HT-29 (cell line): Measurements from ENCODE around the gene COL18A1. TPM values are rescaled to one million over a fixed set of nuclear protein-coding genes. Genes with fewer than 3 reads are reported as not detected.
"Not testable (repeated sequence)": the region's sequence is repeated elsewhere in the genome, so short reads cannot be mapped to it uniquely, and the experiment has no call there.

Source experiments
- DNase-seq: peaks from one replicate; pipeline ENCODE4 v3.0.0-alpha.2; 2015; ENCODE audit warnings: low spot score
- total RNA-seq: library from RNA; depleted of rRNA; stranded (reverse); fragments of >200 nt; shearing (Covaris generic); gene quantifications from 2 replicates; pipeline ENCODE4 v1.2.3, GENCODE V29; 2014

COL18A1 gene
- total RNA-seq, 1 experiment from 2014 or later = 27.7 TPM

DNA sequence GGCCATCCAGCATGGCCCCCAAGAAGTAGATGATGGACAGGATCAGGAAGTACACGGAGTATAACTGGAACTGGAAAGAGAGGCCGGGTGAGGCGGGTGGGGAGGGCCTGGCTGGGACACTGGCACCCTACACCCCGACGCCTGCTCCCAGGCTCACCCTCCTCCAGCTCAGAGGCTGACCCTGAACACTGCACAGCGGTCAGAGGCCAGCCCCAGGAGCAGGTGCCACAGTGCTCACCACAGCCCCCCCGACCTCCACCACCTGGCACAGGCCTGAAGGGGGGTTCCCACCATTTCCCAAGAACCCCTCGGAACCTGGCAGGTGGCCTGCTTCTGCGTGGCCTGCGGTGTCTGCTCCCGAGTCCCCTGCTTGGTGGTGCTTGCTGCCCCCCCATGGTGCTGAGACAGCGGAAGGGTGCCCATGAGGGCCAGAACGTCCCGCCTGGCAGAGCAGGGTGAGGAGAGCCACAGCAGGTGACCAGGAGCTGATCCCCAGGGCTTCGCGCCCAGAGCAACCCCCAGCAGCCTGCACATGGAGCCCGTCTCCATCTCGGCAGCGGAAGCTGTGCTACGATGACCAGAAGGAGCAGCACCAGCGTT lies 111.2 kb downstream of the COL18A1 start:
- DNase-seq = no peak

DNA sequence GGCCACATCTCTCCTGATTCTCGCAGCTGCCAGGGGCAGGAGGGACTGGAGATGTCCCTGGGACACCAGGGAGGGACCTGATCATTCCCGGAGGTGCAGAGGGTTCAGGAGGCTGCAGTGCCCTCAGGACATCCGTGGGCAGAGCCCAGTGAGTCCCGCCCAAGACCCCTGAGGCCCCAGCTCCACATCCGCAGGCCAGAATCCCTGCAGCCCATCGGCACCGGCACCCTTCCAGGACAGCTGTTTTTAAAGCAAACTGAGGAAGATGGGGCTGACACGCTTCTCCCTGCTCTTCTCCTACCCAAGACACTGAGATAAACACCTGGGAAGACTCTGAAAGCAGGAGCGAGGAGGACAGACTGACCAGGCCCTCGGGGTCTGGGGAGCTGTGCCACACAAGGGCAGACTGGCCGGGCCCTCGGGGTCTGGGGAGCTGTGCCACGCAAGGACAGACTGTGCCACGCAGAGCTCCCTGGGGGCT lies 111.7 kb downstream of the COL18A1 start:
- DNase-seq = no peak

DNA sequence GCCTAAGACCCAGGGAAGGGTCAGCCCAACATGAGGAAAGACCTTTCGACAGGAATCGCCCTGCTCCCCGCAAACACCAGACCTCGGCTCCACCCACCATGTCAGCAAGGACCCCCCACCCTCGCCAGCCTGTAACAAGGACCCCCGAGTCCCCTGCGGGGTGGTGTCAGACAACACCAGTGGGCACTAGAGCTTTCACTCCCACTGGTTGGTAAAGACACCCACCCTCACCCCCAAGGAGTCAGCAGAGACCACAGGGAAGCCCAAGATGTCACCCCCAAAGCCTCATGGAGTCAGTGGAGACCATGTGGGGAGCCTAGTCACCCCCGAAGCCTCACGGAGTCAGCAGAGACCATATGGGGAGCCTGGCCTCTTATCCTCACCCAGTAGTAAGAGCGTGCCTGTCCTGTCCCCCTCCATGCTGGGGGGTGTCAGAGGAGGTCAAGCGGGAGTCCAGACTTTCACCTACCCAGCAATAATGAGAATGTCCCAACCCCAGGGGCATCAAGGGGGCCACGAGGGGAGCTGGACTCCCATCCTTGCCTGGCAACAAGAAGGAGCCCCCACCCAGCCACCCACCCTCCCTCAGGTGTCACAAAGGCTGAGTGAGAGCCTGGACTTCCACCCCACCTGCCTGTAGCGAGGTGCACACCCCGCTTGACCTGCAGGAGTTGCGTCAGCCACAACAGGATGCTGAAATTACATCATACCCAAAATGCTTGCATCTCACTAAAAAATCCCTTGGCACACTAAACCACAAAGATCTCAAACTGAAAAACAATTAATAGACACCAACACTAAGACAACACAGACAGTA lies 112.5 kb downstream of the COL18A1 start:
- DNase-seq = no peak

DNA sequence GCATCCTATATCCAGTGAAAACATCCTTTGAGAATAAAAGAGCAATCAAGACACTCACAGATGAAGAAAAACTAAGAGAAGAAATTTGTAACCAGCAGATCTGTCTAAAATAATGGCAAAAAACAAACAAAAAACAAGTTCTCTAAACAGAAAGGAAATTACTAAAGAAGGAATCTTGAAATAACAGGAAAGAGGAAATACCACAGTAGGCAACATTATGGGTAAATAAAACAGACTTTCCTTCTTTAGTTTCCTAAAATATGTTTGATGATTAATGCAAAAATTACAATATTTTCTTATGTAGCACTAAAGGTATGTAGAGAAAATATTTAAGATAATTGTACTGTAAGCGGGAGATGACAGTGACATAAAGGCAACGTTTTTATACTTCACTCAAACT lies 113.8 kb downstream of the COL18A1 start:
- no peak for DNase-seq

DNA sequence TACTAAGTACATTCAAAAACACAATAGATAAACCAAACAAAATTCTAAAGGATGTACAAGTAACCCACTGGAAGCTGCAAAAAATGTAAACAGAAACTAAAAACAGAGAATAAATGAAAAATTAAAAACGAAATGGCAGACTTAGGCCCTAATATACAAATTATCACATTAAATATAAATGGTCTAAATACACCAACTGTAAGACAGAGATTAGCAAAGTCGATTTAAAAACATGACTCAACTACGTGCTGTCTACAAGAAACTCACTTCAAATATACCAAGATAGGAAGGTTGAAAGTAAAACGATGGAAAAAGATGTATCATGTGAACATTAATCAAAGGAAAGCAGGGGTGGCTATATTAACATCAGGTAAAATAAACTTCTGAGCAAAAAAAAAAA lies 114.2 kb downstream of the COL18A1 start:
- no peak for DNase-seq

DNA sequence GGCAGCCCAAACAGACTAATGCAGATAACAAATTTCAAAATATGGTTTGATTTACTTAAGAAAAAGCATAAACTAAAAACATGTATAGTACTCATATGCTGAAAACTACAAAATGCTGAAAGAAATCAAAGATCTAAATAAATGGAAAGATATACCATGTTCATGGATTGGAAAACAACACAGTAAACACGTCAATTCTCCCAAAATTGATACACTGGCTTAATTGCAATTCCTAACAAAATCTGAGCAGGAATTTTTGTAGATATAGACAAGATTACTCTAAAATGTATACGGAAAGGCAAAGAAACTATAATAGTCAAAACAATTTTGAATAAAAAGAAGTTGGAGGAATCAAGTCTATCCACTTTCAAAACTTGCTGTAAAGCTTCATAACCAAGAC lies 116.3 kb downstream of the COL18A1 start:
- DNase-seq = no peak

DNA sequence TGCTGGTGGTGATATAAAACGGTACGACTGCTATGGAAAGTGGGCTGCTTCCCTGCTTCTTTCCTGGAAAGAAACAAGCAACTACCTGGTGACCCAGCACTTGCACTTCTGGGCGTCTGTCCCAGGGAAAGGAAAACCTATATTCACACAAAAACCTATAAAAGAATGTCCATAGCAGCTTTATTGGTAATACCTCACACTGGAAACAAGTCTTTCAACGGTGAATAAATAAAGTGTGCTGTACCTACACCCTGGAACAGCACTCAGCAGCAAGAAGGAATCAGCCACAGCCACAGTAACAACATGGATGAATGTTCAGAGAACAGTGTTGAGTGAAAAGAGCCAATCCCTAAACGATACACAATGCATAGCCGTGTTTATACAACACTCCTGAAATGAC lies 117.4 kb downstream of the COL18A1 start:
- DNase-seq = no peak

DNA sequence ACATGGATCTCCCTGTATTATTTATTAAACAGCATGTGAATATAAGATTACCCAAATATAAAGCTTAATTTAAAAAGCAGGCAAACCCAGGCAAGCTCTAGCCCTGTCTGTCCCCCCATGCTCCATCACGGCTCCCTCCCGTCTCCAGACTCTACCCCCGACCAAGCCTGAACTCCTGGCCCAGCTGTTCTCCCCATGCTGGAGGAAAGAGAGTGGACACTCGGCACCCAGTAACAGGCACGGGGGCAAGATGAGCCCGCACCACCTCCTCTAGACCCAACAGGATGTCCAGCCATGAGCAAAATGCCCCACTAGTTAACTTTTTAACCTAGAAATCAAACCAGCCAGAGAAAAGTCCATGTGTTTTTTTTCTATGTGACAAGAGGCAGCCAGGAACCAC lies 118.0 kb downstream of the COL18A1 start:
- no peak for DNase-seq

DNA sequence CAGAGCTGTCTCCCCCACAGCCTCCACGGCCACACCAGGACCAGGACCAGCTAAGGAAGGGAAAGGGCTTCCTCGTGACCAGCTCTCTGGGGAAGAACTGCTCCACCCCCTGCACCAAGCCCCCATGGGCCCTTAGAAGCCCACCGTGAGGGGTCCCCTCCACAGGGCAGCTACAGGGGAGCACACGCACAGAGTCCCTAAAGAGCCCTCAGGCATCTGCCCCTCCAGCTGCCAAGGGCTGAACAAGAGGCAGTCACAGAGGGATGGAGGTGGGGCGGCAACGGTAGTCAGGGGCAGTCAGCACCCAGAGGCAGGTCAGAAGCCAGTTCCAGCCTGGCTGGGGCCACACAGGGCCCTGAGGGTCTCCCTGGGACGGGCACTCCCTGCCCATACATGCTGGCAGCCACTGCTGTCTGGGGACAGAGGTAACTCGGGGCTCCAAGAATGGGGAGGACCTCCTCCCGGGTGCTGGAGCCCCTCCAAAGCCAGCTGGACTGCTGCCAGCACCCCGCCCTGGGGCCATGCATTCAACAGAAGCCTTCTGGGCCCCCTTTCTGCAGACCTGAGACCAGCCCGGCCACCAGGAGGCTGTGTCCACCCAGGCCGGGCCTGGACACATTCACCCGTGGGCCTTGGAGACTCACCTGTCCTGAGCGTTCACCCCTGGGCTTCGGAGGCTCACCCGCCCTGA lies 118.6 kb downstream of the COL18A1 start:
- no peak for DNase-seq

DNA sequence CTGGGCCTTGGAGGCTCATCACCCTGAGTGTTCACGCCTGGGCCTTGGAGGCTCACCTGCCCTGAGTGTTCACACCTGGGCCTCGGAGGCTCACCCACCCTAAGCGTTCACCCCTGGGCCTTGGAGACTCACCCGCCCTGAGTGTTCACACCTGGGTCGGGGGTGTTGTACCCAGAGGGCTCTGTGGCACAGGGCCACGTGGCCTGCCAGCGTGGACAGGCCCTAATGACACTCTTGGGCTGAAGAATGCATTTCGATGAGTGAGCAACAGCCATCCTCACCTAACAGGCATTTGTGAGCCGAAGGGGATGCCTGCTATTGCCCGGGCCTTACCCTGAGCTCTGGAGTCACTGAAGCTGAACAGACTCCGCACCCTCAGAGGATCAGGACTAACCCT lies 119.8 kb downstream of the COL18A1 start:
- DNase-seq = no peak

DNA sequence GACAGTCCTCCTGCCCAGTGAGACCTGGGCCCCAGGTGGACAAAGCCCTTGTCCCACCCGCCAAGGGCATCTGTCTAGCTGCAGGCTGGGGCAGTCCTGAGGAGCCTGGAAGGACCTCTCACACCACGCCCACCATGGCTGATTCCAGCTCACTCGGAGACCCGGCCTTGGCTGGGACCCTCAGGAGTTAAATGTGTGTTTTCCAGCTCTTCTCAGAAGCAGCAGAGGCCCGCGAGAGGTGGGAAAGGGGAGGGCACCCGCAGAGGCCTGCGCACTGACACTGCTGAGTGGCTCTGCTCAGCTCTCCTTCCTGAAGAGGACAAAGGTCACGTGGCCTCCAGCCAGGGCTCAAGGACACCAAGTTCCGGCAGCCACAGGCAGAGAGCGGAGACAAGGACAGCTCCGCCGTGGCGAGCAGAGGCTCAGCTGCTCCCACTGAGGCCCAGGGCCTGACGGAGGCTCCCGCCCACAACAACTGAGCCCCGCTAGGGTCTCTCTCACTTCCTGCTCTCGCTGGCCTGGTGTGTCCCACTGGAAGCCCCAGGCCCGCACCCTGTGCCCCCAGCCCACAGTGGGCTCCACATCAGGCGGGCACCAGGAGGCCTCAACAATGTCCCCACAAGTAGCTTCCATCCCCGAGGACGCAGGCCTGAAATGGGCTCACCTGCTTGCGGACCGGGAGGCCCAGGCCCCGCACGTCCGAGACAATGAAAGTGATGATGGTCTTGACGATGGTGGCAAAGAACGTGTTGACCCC lies 120.4 kb downstream of the COL18A1 start:
- DNase-seq = no peak

DNA sequence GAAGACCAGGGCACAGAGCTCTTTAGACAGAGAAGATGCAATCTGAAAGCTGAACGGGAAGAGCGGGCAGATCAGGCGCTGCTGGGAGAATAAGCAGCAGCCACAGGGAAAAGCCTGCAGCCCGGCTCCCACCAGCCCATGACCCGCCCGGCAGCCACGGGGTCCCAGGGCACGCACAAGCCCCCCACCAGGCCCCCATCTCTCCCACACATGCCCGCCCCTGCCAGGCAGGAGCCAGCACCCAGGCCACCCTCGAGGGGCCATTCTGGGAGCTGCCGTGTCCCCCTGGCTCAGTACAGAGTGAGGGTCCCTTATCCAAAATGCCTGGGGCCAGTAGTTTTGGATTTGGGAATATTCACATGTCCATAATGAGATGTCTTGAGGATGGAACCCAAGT lies 120.9 kb downstream of the COL18A1 start:
- DNase-seq = no peak

DNA sequence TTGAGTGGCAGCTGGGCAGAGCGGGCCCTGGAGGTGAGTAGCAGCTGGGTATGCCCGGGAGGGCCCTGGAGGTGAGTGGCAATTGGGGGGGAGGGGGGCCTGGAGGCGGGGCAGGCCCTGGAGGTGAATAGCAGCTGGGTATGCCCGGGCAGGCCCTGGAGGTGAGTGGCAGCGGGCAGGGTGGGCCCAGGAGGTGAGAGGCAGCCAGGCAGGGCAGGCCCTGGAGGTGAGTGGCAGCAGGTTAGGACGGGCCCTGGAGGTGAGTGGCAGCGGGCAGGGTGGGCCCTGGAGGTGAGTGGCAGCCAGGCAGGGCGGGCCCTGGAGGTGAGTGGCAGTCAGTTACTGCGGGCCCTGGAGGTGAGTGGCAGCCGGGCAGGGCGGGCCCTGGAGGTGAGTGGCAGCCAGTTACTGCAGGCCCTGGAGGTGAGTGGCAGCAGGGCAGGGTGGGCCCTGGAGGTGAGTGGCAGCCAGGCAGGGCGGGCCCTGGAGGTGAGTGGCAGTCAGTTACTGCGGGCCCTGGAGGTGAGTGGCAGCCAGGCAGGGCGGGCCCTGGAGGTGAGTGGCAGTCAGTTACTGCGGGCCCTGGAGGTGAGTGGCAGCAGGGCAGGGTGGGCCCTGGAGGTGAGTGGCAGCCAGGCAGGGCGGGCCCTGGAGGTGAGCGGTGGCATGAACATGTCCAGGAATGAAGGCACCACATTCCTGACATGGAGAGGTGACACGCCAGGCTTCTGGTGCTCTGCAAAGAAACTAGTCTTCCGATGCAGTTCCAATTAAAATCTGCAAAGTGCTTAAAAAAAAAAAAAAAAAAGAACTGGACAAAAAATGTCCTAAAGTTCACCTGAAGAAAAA lies 122.4 kb downstream of the COL18A1 start:
- DNase-seq = not testable (repeated sequence)

DNA sequence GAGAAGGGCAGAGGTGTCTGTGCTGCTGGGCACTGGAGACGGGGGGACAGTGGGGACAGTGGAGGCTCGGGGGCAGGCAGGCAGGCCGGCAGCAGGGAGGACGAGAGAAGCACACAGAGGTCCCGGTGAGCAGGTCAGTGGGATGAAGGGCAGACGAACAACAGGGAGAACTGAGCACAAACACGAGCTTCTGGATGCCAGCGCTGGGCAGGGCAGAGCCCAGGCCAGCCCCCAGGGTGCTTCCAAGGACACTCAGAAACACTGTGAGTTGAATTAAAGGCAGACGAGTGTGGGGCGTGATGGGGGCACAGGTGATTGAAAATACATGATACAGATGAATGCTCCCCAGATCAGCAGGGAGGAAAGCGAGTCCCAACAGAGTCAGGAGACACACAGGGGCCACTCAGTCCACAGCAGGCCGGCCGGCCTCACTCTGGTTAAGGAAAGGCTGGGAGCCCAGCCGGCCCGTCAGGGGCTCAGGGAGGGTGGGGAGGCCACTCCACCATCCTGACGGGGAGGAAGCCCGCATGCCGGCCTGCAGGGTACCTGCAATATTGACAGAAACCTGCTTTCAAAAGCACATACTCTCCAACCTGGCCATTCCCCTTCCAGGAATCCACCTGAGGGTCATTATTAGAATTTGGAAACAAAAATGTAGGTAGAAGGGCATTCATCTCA lies 123.2 kb downstream of the COL18A1 start:
- no peak for DNase-seq

DNA sequence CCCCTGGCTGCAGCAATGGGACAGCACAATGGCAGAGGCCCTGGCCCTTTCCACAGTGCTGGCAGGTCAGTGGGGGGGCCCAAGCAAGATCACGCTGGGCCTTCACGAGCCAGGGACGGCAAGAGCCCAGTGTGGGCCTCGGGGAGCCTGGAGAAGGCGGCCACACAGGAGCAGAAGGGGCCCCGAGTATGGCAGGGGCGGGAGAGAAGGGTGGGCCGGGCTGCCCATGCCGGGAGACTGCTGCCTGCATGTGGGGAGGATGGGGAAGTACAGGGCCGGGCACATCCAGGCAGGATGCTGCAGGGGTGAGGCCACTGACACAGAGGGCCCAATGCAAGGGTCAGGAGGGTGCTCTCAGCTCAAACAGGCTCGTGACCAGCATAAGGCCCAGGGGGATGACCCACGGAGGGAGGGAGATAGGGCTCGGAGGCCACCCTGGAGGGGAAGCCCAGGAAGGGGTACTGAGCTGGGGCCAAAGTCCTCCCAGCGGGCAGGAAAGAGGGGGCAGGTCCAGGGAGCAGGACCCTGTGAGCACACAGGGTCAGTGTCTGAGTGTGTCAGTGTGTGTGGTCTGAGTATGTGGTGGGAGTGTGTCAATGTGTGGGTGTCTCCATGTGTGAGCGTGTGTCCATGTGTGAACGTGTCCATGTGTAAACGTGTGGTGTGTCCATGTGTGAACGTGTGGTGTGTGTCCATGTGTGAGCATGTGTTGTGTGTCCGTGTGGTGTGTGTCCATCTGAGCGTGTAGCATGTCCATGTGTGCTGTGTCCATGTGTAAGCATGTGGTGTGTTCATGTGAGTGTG lies 124.2 kb downstream of the COL18A1 start:
- DNase-seq = no peak

DNA sequence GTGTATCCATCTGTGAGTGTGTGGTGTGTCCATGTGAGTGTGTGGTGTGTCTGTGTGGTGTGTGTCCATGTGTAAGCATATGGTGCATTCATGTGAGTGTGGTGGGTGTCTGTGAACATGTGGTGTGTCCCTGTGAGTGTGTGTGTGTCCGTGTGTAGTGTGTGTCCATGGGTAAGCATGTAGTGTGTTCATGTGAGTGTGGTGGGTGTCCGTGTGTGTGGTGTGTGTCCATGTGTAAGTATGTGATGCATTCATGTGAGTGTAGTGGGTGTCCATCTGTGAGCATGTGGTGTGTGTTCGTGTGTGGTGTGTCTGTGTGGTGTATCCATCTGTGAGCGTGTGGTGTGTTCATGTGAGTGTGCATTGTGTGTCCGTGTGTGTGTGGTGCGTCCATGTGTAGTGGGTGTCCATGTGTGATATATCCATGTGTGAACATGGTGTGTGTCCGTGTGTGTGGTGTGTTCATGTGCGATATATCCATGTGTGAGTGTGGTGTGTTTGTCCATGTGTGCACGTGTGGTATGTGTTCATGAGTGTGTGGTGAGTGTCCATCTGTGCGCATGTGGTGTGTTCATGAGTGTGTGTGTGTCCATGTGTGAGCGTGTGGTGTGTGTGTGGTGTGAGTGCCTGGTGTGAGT lies 124.9 kb downstream of the COL18A1 start:
- no peak for DNase-seq

DNA sequence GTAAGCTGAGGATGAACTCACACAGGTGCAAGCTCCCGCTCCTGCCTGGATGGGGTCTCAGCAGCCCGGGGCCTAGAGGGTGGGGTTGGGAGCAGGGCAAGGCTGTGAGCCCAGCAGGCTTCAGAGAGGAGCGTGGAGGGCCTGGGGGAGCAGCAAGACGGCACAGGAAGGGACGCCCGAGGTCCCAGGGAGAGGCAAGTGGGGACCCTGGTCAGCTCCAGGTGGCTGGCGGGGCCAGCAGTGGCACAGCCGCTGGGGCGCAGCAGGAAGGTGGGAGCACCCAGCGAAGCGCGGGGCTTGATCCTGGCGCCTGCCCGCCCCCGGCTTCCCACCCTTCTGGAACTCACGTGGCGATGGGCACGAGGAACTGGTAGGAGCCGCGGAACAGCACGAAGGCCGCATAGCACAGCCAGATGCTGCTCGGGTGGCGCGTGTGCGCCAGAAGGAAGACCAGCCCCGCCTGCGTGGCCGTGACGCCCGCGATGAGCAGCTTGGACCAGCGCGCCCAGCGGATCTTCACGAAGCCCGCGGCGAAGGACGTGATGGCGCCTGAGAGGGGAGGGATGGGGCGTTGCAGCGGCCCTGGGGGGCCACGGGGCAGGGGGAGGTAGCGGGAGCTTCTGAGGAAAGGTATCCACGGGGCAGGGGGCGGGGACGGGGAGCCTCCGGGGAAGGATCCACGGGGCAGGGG lies 125.6 kb downstream of the COL18A1 start:
- no peak for DNase-seq

DNA sequence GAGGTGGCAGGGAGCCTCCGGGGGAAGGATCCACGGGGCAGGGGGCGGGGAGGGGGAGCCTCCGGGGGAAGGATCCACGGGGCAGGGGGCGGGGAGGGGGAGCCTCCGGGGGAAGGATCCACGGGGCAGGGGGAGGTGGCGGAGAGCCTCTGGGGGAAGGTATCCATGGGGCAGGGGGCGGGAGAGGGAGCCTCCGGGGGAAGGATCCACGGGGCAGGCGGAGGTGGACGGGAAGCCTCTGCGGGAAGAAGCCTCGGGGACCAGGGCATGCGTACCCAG lies 126.1 kb downstream of the COL18A1 start:
- not testable (repeated sequence) for DNase-seq
